ENCODE results near the gene FRMD8. TPM values are rescaled to one million over a fixed set of nuclear protein-coding genes. Genes with fewer than 3 reads are reported as not detected.

Gene FRMD8
- polyA plus RNA-seq, 1 donor (not counting 4 experiments of a cell fraction or from before 2014, with no cell fraction given), result 24.1 TPM

DNA sequence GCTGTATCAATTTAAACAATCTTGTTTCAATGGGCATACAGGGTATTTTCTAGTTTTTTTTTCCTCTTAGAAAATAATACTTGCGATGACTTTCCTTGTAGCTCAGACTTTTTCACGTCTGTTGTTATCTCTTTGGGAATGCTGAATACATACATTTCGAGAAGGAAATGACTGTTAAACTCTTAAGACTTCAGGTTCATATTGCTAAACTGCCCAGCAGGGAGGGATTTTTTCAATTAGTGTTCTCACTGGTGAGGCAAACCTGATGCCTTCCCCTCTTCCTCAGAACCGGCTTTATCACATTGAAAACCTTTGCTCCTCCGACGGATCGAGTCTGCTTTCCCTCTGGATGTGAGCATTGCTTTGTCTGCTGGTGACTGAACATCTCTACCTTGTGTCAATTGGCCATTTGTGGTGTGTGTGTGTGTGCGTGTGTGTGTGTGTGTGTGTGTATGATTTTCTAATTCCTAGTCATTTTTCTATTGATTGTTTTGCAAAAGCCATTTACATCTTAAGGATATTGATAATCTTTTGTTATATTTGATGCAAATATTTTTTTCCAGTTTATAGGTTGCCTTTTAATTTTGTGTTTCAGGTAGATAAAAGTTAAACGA is 42.7 kb downstream of the FRMD8 start:
- Histone ChIP-seq H3K36me3 (ENCODE audit: control insufficient read depth in 2 of 2, extremely low read depth in 1 of 2, insufficient read depth in 2 of 2, low read length in 2 of 2) (peaks cover 3 to 21% of the 10 kb centered on the region in 2 experiments), H3K4me2 (ENCODE audit: control insufficient read depth, extremely low read depth, insufficient read depth, low read depth, low read length) (peak overlapping the region; percentile 96), H3K9me1 (ENCODE audit: control insufficient read depth, extremely low read depth, insufficient read depth, low read length) (no peaks in the 10 kb centered on the region), H3K9me3 (ENCODE audit: control insufficient read depth, low read depth, low read length) (no peaks in the 10 kb centered on the region), H3K9ac (ENCODE audit: control insufficient read depth, extremely low read depth, insufficient read depth, low read length) (peak overlapping the region; percentile 100), H3K4me1 (ENCODE audit: control insufficient read depth, extremely low read depth, insufficient read depth, low read length) (peaks cover 42% of the 10 kb centered on the region), H3K4me3 (ENCODE audit: control insufficient read depth in 2 of 3, extremely low read depth in 1 of 3, insufficient read depth in 2 of 3, low read depth in 1 of 3, low read length in 3 of 3) (peak overlapping the region in 2 of 3 experiments; percentile 21 to 47), H3K79me2 (ENCODE audit: control insufficient read depth, insufficient read depth, low read length) (peaks cover 53% of the 10 kb centered on the region), H2AFZ (ENCODE audit: control insufficient read depth, low read length) (no peak overlapping the region), H4K20me1 (ENCODE audit: control insufficient read depth, extremely low read depth, insufficient read depth, low read length) (peaks cover 50% of the 10 kb centered on the region), H3K27me3 (ENCODE audit: control insufficient read depth, extremely low read depth, insufficient read depth, low read length) (no peaks in the 10 kb centered on the region), H3K27ac (ENCODE audit: control insufficient read depth, insufficient read depth, low read length) (peak overlapping the region; percentile 99)
- DNase-seq (ENCODE audit: low read depth, low spot score) (no peak), FAIRE-seq (no peak)
- dilution Hi-C loops (cut with MboI; ENCODE audit: extremely low pct_ligation_motif_present, low sequenced_read_pairs), result no loop called here
- TF ChIP-seq EZH2 (IDR thresholded peaks at IDR 0.05; ENCODE audit: low read length) (no peak), CTCF (optimal IDR thresholded peaks at IDR 0.05 in 1 of 3, IDR thresholded peaks at IDR 0.05 in 1 of 3, conservative IDR thresholded peaks at IDR 0.05 in 1 of 3; ENCODE audit: extremely low read depth in 1 of 3, insufficient read depth in 2 of 3, low read length in 3 of 3) (no peak)

GRCh38 chr11:65429724-65430405 is 43.4 kb downstream of the FRMD8 start:
- no peaks in the 10 kb centered on the region for H3K9me3 ChIP-seq (ENCODE audit: control insufficient read depth, low read depth, low read length)
- H3K4me2 ChIP-seq (ENCODE audit: control insufficient read depth, extremely low read depth, insufficient read depth, low read depth, low read length), result peak overlapping the region; percentile 96
- no peak for FAIRE-seq
- DNase-seq (ENCODE audit: low read depth, low spot score), result no peak
- peaks cover 45% of the 10 kb centered on the region for H3K4me1 ChIP-seq (ENCODE audit: control insufficient read depth, extremely low read depth, insufficient read depth, low read length)
- peaks cover 7 to 23% of the 10 kb centered on the region in 2 experiments for H3K36me3 ChIP-seq (ENCODE audit: control insufficient read depth in 2 of 2, extremely low read depth in 1 of 2, insufficient read depth in 2 of 2, low read length in 2 of 2)
- peaks cover 50% of the 10 kb centered on the region for H4K20me1 ChIP-seq (ENCODE audit: control insufficient read depth, extremely low read depth, insufficient read depth, low read length)
- H3K9me1 ChIP-seq (ENCODE audit: control insufficient read depth, extremely low read depth, insufficient read depth, low read length), result no peaks in the 10 kb centered on the region
- H2AFZ ChIP-seq (ENCODE audit: control insufficient read depth, low read length), result no peak overlapping the region
- H3K9ac ChIP-seq (ENCODE audit: control insufficient read depth, extremely low read depth, insufficient read depth, low read length), result peak overlapping the region; percentile 100
- H3K79me2 ChIP-seq (ENCODE audit: control insufficient read depth, insufficient read depth, low read length), result peaks cover 53% of the 10 kb centered on the region
- TF ChIP-seq EZH2 (IDR thresholded peaks at IDR 0.05; ENCODE audit: low read length) (no peak), CTCF (optimal IDR thresholded peaks at IDR 0.05 in 1 of 3, IDR thresholded peaks at IDR 0.05 in 1 of 3, conservative IDR thresholded peaks at IDR 0.05 in 1 of 3; ENCODE audit: extremely low read depth in 1 of 3, insufficient read depth in 2 of 3, low read length in 3 of 3) (no peak)
- H3K4me3 ChIP-seq (ENCODE audit: control insufficient read depth in 2 of 3, extremely low read depth in 1 of 3, insufficient read depth in 2 of 3, low read depth in 1 of 3, low read length in 3 of 3), result peak overlapping the region in 2 of 3 experiments; percentile 1 to 9
- dilution Hi-C loops (cut with MboI; ENCODE audit: extremely low pct_ligation_motif_present, low sequenced_read_pairs), result no loop called here
- no peaks in the 10 kb centered on the region for H3K27me3 ChIP-seq (ENCODE audit: control insufficient read depth, extremely low read depth, insufficient read depth, low read length)
- peak overlapping the region; percentile 99 for H3K27ac ChIP-seq (ENCODE audit: control insufficient read depth, insufficient read depth, low read length)
